Stimulated activated CD4-positive, alpha-beta T cell treated with anti-CD3 and anti-CD28 coated beads, Interleukin-12 subunit alpha, Interleukin-12 subunit beta, amount 100 ng/mL, for 48 hours (primary cell): ENCODE data around the gene EFEMP1.

Source experiments
- DNase-seq, 3 donors: peaks; one replicate each; pipeline ENCODE4 v3.0.0-alpha.2; 2020; ENCODE audit warnings: low read depth in 2 of 3, low spot score in 1 of 3

EFEMP1 gene, protein sequence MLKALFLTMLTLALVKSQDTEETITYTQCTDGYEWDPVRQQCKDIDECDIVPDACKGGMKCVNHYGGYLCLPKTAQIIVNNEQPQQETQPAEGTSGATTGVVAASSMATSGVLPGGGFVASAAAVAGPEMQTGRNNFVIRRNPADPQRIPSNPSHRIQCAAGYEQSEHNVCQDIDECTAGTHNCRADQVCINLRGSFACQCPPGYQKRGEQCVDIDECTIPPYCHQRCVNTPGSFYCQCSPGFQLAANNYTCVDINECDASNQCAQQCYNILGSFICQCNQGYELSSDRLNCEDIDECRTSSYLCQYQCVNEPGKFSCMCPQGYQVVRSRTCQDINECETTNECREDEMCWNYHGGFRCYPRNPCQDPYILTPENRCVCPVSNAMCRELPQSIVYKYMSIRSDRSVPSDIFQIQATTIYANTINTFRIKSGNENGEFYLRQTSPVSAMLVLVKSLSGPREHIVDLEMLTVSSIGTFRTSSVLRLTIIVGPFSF

DNA sequence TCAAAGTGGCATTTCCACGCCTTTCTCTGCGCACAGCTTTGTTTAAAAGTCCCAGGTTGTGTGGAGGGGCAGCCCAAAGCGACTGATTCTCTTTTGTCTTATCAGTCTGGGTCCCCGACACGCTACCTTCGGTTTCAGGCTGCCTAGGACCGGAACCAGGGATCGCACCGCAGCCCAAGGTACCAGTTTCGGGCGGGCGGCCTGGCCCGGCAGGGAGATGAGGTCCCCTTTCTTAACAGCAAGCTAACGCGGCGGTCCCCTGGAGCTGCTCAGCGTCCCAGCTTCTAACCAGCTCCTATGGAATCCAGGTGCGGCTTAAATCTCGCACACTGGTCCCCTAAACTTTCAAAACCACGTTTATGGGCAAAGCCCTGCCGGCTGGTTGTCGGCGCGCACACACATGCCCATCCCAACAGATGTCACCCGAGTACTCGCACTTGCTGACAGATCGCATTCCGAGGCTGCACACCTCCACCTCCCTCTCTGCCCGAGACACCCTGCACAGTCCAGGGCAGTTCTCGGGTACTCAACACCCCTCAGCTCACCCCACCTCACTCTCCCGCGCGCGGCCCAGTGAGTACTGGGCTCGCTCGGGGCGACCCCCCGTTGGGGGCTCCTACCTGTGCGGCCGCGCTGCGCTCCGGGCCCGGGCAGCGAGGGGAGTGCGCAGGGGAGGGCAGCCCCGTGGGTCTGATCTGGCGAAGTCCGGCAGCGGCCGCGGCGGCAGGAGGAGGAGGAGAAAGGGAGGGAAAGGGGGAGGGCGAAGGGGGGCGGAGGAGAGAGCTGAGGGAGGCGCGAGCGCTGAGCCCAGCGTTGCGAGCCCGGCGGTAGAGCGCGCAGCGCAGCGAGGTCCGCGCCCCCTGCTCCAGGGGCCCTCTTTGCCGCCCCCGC lies at the start of gene EFEMP1:
EFEMP1 (minus strand) TSS at position 692 of the 891 bp plus-strand sequence. CDS start 1,342 bp downstream, outside the sequence.
- no peak for DNase-seq

DNA sequence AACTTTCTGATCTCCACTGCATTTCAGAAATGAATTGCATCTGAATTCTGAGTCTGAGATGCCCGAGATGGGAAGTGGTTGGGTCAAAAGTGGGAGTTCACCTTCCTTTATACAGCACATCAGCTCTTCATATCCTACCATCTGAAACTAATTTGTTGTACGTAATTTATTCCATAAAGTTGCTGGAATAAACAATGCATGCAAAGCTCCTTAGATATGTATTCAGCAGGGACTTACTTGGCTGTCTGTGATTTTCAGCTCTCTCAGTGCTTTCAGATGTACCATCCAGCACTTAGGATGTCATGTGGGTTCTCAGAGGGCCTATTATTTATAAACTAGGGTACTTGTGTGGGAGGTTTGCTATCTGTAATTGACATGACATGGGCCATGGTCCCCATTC lies 46.9 kb upstream of the EFEMP1 start:
- no peak for DNase-seq

DNA sequence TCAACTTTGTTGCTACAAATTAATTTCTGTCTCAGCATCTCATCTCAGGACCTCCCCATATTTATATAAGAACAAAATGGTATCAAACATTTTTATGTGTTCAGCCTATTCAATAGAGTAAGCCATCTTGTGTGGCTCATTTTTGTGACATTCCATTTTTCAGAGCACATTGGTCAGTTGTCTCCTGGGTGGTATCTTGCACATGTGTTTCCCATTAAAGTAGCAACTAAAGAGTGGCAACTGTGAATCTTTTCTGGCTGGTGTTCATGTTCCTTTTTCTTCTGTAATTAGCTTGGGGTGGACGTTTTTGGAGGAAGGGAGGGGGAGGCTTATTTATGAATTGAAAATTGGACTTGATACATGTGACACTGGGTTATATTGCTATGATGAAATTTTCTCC lies 45.4 kb upstream of the EFEMP1 start:
- no peak for DNase-seq

- no peak for DNase-seq
These were observed 43.0 kb upstream of the EFEMP1 start for GRCh38 chr2:55966401-55967118.

GRCh38 chr2:55965966-55966365 lies 42.4 kb upstream of the EFEMP1 start:
- DNase-seq, result no peak

GRCh38 chr2:55965276-55965675 lies 41.7 kb upstream of the EFEMP1 start:
- no peak for DNase-seq

- DNase-seq, result no peak
These were observed 39.3 kb upstream of the EFEMP1 start for GRCh38 chr2:55962915-55963314.

GRCh38 chr2:55961318-55961911 lies 37.8 kb upstream of the EFEMP1 start:
- no peak for DNase-seq

DNA sequence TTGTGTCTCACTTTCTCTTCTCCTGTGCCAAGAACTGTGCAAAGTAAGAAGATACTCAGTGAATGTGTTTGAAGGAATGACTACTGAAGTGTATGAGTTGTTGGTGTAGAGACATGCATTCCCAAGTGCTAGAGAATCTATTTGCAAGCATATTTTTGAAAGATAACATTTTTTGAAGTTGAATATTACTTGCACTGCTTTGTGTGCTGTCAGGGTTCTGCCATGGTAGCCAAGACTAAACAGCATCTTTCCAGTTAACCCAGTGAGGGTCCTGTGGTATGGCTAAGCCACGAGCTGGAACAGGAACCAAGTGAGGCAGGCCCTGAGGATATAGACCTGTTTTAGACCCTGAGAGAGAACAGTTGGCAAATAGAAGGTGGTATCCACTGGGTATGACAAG lies 35.2 kb upstream of the EFEMP1 start:
- no peak for DNase-seq

DNA sequence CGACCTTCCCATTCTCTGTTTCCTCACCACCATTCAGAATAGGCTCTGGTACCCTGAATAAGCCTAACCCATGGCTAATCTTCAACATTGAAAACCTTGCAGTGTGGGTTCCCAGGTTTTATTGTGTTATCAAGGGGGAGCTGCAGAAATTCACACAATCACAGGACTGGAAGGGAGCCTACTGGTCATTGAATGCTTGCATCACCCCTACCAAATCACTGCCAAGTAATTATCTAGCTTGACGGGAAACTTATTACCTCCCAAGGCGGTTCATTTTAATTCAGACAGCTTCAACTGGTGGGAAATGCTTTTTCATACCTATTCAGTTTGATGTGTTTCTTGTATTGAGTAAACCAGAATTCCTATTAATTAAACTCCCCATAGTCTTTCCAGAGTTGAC lies 33.6 kb upstream of the EFEMP1 start:
- no peak for DNase-seq

DNA sequence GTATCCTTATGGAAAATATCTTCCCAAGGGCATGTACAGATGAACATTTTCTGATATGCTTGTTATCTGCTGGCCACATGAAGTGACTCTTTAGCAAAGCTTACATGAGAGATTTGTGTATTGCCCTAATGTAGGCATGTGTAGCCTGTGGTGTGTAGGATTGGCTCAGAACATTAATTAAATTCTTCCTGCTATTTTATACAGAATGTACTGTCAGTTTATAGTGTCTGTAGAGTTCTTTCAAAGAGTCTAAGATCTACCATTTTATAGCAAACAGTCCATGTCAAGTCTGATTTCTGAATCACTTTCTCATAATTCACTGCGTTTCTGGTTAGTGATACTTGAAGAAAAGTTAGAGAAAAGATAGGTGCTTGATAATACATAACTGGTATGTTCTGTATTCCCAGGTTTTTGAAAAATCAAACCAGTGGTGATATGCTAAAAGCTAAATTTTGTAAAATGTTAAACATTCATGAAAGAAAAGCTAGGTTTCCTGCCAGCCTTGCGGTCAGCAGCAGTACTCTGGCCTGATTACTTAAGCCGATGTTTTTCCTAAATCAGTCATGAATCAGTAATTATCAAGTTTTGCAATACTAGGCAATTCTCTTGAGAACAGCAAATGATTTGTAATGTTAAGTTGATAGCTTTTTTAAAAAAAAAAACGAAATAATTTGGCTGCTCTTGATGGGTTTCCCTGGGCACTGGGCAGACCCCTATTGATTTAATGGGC lies 30.9 kb upstream of the EFEMP1 start:
- DNase-seq, result no peak

- DNase-seq, result no peak
These were observed 28.8 kb upstream of the EFEMP1 start for GRCh38 chr2:55952415-55952814.

DNA sequence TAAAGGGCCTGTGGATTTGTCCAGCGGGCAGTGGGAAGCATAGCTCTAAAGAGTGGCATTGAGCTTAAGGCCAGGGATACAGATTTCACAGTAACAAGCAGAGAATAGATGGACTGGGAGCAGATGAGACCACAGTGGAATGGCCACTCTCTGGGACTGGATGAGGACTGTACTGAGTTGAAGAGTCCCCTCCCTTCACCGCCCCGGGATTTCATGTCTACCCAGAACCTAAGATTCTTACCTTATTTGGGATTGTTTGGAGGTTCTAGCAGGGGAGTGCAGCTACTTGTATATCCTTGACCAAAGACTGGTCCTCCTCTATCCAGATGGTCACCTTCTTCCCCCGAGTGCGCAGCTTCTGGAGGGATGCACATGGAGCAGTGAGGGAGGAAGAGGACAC lies 28.0 kb upstream of the EFEMP1 start:
- DNase-seq, result no peak

- DNase-seq, result no peak
These were observed 26.0 kb upstream of the EFEMP1 start for GRCh38 chr2:55949613-55950012.

GRCh38 chr2:55949211-55949610 lies 25.6 kb upstream of the EFEMP1 start:
- DNase-seq, result no peak

DNA sequence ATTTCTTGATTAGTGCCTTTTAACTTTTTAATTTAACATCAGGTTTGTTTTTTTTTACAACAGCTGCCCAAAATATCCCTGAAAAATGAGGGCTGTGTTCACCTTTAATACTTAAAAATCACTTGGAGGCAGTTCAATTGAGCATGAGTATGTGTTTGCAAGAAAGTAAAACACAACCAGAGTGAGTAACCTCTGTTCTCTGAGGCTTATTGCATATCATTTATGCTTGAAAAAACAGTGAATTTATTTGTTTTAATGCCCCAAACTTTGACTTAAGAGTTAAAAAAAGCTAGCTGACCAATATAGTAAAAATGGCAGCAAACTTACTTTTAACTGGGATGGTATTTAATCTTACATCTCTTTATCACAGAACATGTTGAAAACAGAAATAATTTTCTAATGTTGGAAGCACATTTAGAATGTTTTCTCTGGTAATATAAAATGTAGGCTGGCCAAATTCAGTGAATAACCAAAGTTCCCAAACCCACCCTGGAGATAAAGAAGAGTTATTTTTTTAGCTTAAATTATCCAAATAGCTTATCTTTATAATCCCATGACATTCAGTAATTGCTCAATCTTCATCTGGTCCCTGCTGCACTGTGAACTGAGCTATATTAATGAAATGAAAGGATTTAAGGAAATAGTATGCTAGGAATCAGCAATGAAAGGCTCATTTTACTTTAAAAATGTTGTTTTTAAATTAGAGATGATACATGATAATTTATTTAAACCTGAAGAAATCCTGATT lies 24.8 kb upstream of the EFEMP1 start:
- DNase-seq, result no peak

DNA sequence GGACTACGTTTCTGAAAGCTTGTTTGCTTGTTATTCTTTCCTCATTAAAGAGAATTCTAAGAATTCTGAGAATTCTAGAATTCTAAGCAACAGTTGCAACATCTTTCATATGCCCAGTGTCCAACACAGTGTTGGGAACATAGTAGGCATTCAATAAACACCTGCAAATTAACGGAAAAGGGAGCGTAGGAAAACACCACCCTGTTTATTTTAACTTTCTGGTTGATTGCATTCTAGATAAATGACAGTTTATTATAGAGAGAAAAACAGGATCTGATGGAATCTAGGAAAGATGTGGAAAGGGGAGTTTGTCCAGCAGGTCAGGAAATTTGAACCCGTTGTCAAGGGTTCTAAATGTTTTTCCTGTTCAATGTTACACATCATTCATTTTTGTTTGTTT lies 24.2 kb upstream of the EFEMP1 start:
- no peak for DNase-seq

DNA sequence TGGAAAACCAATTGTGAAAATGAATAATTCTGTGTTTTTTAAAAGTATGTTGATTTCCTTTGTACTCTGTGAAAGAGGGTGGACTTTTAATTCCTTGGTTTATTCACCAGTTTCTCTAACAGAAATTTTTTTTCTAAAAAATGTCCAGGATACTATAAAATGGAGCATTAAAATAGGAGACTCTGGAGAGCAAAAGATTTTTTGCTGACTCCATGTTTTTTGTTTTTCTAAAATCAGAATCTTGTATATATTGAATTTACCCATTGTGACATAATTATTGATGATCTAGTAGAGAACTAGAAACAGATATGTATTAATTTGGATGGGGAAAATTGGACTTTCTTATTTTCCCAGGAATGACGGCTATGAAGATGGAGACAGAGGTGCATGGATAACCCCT lies 23.2 kb upstream of the EFEMP1 start:
- DNase-seq, result no peak

DNA sequence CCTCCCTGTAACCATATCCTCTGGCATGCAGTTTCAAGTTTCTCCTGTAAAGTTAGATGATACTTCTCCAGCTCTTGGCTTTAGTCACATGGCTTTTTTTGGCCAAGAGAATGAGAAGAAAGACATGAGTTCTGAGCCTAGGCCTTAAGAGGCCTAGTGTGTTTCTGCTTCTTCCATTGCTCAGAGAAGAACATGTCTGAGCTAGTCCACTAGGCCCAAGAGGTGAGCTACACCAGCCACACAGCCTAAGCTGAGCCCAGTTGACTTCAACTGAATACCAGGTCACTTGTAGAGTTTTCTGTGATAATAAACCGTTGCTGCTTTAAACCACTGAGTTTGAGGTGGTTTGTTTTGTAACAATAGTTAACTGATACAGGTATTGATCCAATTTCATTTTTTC lies 19.9 kb upstream of the EFEMP1 start:
- no peak for DNase-seq

GRCh38 chr2:55936351-55936750 lies 12.8 kb upstream of the EFEMP1 start:
- DNase-seq, result no peak
